22Rv1 (cell line): ENCODE results near the gene MTHFD1L.

ENCODE experiments used
- ZFX ChIP-seq: fragments of 450-650 bp; IDR thresholded peaks from 2 replicates; pipeline ENCODE4 v1.6.1; 2017; ENCODE audit warnings: antibody characterized with exemption, borderline replicate concordance
- TF ChIP-seq, protein P1 (sequence below): fragments of 450-650 bp; IDR thresholded peaks from 2 replicates; pipeline ENCODE4 v1.5.1; 2017; ENCODE audit warnings: mild to moderate bottlenecking

DNA sequence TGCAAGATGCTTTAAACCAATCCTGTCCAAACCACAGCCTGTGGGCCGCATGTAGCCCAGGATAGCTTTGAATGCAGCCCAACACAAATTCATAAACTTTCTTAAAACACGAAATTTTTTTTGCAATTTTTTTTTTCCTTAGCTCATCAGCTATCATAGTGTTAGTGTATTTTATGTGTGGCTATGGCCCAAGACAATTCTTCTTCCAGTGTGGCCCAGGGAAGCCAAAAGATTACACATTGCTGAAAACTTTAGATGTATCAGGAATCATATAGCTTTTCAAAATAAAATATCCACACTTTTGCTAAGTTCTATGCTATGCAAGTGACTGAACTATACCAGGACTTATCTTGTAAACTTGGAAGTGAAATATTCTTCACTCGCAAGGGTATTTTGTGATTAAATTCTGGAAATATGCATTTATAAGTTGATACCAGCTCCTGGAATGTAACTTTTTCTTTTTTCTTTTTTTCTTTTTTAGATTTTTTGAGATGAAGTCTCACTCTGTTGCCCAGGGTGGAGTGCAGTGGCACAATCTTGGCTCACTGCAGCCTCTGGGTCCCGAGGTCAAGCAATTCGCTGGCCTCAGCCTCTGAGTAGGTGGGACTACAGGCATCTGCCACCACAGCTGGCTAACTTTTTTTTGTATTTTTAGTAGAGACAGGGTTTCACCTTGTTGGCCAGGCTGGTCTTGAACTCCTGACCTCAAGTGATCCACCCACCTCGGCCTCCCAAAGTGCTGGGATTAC, 49.8 kb downstream of the MTHFD1L start:
- TF ChIP-seq, protein P1, sequence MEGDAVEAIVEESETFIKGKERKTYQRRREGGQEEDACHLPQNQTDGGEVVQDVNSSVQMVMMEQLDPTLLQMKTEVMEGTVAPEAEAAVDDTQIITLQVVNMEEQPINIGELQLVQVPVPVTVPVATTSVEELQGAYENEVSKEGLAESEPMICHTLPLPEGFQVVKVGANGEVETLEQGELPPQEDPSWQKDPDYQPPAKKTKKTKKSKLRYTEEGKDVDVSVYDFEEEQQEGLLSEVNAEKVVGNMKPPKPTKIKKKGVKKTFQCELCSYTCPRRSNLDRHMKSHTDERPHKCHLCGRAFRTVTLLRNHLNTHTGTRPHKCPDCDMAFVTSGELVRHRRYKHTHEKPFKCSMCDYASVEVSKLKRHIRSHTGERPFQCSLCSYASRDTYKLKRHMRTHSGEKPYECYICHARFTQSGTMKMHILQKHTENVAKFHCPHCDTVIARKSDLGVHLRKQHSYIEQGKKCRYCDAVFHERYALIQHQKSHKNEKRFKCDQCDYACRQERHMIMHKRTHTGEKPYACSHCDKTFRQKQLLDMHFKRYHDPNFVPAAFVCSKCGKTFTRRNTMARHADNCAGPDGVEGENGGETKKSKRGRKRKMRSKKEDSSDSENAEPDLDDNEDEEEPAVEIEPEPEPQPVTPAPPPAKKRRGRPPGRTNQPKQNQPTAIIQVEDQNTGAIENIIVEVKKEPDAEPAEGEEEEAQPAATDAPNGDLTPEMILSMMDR = no peak
- TF ChIP-seq ZFX = no peak
